Measurements from ENCODE around the gene KCNC4. TPM values are rescaled to one million over a fixed set of nuclear protein-coding genes. Genes with fewer than 3 reads are reported as not detected.

KCNC4 gene
- polyA plus RNA-seq, 1 donor from 2014 or later = 1.8 TPM

DNA sequence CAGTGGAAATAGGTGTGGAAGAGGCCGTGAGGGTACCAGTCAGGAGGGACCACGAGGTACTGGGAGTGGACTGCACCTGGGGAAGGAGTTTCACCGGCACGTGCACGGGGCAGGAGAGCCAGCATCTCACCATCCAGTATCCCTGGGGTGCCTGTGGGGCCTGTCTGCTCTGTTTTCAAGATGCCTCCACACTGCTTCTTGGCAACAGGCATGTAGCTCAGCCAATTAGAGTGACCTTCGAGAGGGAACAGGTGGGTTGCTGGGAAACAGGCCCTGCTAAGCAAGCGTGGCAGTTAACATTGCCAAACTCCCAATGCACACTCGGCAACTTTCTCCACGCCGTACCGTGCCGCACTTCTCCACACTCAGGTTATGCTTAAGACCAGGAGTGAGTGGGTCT, 17.7 kb downstream of the KCNC4 start:
- peaks cover 5% of the 10 kb centered on the region for H3K36me3 Mint-ChIP-seq
- H3K27ac Mint-ChIP-seq = no peak overlapping the region
- no peaks in the 10 kb centered on the region for H3K27me3 Mint-ChIP-seq
- no peaks in the 10 kb centered on the region for H3K9me3 Mint-ChIP-seq
- peaks cover 0 to 2% (median 0%) of the 10 kb centered on the region in 3 donors for H3K4me1 Mint-ChIP-seq
- no peak overlapping the region for H3K4me3 Mint-ChIP-seq

DNA sequence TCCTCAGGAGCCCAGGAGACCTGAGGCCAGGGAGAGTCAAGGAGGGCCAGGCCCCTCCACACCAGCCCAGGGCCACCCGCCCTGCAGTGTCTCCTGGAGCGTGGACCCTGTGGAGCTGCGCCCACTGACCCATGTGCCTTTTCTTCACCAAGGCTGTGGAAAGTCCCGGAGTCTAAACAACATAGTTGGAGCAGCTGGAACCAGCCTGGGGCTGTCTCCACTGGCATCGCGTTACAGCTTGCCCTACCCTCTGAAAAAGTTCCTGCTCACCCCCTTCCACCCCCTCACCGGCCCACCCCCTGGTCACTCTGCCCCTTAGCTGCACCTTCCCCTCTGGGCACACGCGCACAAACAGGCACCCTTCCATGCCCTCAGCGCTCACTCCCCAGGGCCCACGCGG, 18.3 kb downstream of the KCNC4 start:
- Mint-ChIP-seq H3K9me3 (no peaks in the 10 kb centered on the region), H3K27ac (no peak overlapping the region)

DNA sequence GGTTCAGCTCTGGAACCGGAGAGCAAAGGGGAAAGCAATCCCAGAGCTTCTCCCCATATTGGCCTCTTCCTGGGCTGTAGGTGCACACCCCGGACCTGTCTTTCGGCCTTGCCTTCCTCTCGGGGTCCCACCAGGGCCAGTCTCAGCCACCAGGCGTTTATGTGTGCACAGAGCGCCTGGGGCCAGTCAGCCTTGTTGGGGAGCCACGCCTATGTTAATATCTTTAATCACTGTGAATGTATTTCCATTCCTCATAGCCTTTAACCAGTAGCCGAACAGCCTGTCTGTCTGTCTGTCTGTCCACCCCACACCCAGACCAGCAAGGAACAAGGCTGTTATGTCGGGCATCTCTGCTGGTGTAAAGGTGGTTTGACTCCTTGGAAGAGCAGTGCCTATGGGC, 18.8 kb downstream of the KCNC4 start:
- Mint-ChIP-seq H3K36me3 (peaks cover 4% of the 10 kb centered on the region), H3K27ac (no peak overlapping the region), H3K9me3 (no peaks in the 10 kb centered on the region), H3K4me3 (no peak overlapping the region), H3K27me3 (no peaks in the 10 kb centered on the region), H3K4me1 (peaks cover 0 to 2% (median 0%) of the 10 kb centered on the region in 3 donors)

More for the DNA sequence above, 18.3 kb downstream of the KCNC4 start:
- Mint-ChIP-seq H3K4me3 (no peak overlapping the region), H3K36me3 (peaks cover 4% of the 10 kb centered on the region), H3K27me3 (no peaks in the 10 kb centered on the region), H3K4me1 (peaks cover 0 to 2% (median 0%) of the 10 kb centered on the region in 3 donors)

DNA sequence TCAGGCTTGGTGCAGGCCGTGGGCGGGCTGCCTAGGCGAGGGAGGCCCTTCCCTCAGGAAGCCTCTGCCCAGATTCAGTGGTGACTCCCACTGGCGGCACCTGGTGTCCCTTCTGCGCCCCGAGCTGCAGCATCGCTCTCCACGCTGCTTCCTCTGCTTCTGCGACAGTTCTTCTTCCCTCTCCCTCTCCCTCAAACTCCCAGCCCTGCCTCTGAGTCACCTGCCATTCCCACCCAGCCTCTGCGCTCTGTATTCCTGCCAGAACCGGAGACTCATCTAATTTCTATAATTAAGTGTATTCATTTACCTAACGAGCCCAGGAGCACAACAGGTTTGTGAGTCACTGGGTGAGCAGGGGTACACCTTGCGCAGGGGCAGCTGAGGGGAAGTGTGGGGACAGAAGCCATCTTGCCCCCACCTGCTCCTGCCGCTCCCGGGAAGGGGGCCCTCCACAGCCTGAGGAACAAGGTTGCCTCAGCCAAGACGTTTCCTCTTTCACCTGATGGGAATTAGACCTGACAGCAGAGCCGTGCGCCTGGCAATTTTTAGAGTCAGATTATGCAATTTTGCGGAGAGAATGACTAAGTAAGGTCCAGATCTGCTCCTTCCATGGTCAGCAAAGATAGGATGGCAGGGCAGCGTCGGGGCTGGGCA, 19.4 kb downstream of the KCNC4 start:
- Mint-ChIP-seq H3K4me1 (no peaks in the 10 kb centered on the region), H3K27ac (no peak overlapping the region), H3K36me3 (peaks cover 2% of the 10 kb centered on the region), H3K9me3 (no peaks in the 10 kb centered on the region), H3K4me3 (no peak overlapping the region), H3K27me3 (no peaks in the 10 kb centered on the region)

DNA sequence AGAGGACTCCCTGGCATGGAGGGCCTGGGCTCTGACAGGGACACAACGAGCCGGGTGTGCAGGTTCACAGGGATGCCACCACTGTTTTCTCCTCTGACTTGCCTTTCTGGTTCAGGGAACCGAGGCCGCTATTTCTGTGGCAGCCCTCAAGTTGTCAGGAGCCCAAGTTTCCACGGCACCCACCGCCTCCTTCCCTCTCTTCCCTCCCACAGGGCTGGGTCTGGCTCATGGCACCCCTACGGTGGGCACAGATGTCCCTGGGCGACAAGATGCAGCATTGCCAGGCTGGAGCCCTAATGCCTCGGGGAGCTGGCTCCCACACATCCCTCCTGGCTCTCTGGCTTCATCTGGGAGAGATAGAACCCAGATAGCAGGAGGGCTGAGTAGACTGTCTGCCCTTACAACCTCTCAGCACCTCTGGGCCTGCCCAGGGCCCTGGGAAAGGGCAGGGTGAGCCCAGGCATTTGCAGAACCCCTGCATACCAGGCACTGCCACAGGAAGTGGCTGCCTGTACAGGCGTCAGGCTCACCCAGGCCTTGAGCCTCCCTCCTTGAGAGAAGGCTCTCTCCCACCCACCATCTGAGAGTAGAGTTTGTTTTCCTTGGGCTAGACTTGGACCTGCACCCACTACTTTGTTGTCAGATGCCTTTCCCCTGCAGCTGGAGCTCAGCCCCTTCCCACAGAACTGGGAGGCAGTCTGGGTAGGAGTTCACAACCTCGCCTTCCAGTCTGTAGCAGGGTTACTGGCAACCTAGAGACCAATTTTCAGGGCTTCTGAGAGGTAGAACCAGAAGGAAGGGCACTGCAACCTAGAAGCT, 20.5 kb downstream of the KCNC4 start:
- H3K4me1 Mint-ChIP-seq = no peaks in the 10 kb centered on the region
- no peaks in the 10 kb centered on the region for H3K9me3 Mint-ChIP-seq
- H3K27me3 Mint-ChIP-seq = no peaks in the 10 kb centered on the region
- H3K36me3 Mint-ChIP-seq = peaks cover 2% of the 10 kb centered on the region
- no peak overlapping the region for H3K27ac Mint-ChIP-seq
- H3K4me3 Mint-ChIP-seq = no peak overlapping the region

DNA sequence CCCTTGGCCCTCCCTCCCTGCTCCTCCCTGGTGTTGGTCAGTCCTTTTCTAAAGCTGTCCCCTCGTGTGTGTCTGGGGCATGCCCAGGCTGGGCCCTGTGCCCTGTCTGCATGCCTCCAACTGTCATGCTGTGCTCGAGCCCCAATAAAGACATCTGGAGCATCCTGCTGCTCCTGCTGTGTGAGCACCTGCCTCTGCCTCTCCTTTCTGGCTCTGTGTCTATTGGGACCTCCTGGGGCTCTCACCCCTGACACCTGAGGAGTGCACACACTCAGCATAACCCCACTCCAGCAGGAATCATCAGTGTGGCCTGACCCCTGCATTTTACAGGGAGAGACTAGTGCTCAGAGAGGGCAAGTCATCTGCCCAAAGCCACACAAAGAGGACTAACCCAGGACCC, 23.7 kb downstream of the KCNC4 start:
- H3K36me3 Mint-ChIP-seq = peaks cover 2% of the 10 kb centered on the region
- H3K4me1 Mint-ChIP-seq = peaks cover 0 to 8% (median 0%) of the 10 kb centered on the region in 3 donors
- H3K27me3 Mint-ChIP-seq = no peaks in the 10 kb centered on the region
- no peak overlapping the region for H3K4me3 Mint-ChIP-seq
- peak overlapping the region in 1 of 3 donors; percentile 8 for H3K27ac Mint-ChIP-seq
- H3K9me3 Mint-ChIP-seq = no peaks in the 10 kb centered on the region

DNA sequence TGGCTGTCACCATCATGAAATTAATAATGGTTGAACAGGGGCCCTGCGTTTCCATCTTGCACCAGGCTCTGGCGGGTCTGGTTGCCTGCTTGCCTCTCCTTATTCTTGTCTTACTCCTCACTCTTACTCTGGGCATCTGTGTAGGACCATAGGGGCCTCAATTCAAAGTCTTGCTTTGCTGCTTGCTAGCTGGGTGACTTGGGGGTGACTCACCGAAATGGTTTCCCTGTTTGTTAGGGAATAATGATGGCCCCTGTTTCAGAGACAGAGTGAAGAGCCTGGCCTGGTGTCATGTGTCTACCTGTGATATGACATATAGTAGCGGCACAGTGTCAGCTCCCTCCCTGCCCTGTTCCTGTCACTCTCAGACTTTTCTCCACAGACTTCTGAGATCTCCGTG, 24.6 kb downstream of the KCNC4 start:
- Mint-ChIP-seq H3K4me1 (peaks cover 0 to 9% (median under 1%) of the 10 kb centered on the region in 3 donors), H3K27me3 (no peaks in the 10 kb centered on the region), H3K9me3 (no peaks in the 10 kb centered on the region), H3K4me3 (no peak overlapping the region), H3K36me3 (peaks cover 2% of the 10 kb centered on the region), H3K27ac (no peak overlapping the region)

DNA sequence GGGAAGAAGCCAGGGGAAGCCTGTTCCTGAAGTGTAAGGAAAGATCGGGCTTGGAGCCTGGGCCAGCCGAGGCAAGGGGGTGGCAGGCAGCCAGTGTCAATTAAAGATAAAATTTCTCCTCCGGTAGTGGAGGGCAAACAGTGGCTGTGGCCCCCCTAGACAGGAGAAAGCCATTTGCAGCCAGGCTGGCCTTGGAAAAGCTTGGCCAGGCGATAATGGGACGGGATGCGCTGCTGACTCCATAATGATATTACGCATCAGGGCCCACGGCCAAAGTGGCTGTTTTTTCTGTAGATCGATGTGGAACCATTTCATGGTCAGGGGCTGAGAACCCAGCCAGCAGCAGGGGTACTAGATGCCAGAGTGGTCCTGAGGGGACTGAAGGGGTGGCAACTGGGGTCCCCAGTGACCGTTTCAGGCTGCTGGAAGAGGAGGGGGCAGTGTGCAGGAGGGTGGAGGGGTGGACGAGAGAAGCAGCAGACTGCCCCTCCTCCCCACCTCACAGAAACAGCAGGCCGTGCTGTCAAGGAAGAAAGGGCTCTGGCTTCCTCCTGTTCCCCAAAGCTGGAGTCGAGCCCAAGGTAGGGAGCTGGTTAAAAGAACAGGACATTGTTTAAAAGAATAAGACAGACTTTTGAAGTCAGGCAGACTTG, 25.2 kb downstream of the KCNC4 start:
- H3K4me1 Mint-ChIP-seq = peaks cover 0 to 13% (median 4%) of the 10 kb centered on the region in 3 donors
- no peak overlapping the region for H3K4me3 Mint-ChIP-seq
- peaks cover 2% of the 10 kb centered on the region for H3K36me3 Mint-ChIP-seq
- no peaks in the 10 kb centered on the region for H3K27me3 Mint-ChIP-seq
- no peak overlapping the region for H3K27ac Mint-ChIP-seq
- no peaks in the 10 kb centered on the region for H3K9me3 Mint-ChIP-seq

DNA sequence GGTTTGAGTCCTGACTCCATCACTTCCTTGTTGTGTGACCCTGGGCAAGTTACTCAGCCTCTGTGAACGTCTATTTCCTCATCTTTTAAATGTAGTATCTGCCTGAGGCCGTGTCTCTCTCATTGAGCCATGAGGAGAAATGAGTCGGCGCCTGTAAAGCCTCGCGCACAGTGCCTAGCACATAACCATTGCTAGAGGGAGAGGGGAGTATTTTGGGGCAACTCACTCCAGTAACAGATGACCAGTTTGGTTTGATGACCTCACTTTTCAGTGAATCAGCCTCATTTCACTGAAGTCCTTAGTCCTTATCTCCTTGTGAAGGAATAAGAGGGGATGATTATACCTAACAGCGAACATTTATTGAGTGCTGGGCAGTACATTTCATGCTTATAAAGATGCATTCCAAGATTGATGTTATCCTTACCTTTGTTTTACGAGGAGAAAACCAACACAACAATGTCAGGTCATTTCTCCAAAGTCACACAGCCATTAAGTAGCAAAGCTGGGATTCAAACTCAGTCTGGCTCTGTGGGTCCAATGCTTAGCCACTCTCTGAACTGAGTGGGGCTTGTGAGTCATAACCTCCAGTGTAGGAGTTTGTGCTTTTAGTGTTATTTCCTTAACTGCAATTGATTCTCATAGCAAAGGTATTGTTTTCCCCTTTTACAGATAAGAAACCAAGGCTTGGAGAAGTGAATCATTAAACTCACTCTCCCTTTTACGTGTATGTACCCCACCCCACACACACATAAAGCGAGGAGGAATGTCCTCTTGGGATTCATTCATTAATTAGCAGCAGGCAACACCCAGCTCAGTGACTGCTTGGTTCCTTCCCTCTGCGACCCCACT, 25.9 kb downstream of the KCNC4 start:
- Mint-ChIP-seq H3K36me3 (peaks cover 2% of the 10 kb centered on the region), H3K27ac (no peak overlapping the region), H3K27me3 (no peaks in the 10 kb centered on the region), H3K9me3 (no peaks in the 10 kb centered on the region), H3K4me1 (peaks cover 0 to 14% (median 4%) of the 10 kb centered on the region in 3 donors), H3K4me3 (no peak overlapping the region)

DNA sequence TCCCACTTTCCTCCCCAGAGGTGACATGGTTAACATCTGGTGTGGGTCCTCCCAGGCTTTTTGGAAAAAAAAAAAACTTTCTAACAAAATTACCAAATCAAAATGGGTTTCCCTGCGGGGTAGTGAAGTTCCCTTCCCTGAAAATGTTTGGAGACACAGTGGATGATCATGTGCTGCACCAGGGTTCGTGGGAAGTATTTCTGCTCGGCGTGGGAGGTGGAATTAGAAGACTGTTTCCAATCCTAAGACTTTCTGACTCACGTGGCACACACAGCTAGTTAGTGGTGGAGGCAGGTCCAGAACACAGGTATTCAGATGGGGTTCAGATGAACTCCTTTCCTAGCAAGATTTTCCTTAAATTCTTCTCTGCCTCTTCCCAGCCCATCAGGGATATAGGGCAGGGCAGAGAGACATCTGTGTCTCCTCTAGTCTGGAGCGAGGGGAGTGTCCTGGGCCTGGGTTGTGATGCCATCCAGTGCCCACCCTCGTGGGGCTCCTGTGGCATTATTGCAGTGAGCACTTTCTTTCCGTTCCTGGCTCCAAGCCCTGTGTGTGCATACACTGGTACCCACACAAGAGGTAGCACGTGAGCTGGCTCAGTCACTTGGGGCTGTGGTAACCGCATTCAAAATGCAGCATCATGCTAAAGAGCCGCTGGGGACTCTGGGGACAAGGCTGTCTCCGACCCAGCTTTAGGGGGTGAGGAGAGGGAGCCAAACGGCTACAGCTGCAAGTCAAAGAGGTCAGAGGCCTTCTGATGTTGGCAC, 27.5 kb downstream of the KCNC4 start:
- Mint-ChIP-seq H3K27ac (no peak overlapping the region), H3K36me3 (peaks cover 4% of the 10 kb centered on the region)

DNA sequence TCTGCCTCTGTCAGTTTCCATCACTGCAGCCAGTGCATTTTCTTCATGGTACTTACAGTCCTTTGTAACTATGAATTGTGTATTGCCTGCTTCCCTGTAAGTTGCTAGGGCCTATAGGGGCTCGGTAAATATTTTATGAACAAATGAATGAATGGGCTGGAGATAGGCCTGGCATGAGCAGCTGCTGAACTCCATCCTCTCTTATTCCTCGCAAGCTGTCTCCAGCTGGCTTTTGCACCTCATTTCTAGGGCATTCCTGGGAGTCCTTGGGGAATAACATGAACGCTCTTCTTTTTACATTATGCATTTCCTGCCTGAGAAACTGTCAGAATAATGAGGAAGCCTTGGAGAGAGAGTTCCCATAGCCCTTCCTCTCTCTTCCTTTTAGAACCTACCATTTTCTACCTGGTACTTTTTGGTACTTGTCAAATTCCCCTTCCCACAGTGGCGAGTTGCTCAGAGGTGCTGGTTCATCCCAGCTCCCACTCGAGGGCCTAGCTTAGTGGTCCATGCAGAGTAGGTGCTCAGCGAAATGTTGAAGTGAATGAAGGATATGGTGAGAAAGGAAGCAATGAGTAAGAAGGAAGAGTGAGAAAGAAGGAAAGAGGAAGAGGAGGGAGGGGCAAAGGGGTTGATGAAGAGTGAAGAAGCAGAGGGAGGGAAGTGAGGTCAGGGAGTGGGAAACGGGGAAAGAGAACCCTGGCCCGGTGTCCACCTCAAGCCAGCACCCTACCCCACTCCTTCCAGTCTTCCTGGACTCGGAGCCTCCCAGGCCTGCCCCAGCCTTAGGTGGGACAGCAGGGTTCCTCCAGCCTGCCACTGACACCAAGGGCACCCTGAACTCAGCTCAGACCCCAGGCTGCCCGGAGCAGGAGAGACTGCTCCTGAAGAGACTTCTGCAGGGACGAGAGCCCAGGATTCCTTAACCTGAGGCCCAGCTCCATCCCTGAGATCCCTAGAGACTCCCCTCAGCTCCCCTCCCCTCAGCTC, 29.6 kb downstream of the KCNC4 start:
- Mint-ChIP-seq H3K9me3 (no peaks in the 10 kb centered on the region), H3K27ac (no peak overlapping the region), H3K4me3 (no peak overlapping the region), H3K36me3 (peaks cover 4% of the 10 kb centered on the region), H3K4me1 (peaks cover 15 to 30% (median 15%) of the 10 kb centered on the region in 3 donors), H3K27me3 (no peaks in the 10 kb centered on the region)

More for the DNA sequence above, 27.5 kb downstream of the KCNC4 start:
- Mint-ChIP-seq H3K4me3 (no peak overlapping the region), H3K4me1 (peaks cover 3 to 15% (median 6%) of the 10 kb centered on the region in 3 donors), H3K9me3 (no peaks in the 10 kb centered on the region), H3K27me3 (no peaks in the 10 kb centered on the region)

DNA sequence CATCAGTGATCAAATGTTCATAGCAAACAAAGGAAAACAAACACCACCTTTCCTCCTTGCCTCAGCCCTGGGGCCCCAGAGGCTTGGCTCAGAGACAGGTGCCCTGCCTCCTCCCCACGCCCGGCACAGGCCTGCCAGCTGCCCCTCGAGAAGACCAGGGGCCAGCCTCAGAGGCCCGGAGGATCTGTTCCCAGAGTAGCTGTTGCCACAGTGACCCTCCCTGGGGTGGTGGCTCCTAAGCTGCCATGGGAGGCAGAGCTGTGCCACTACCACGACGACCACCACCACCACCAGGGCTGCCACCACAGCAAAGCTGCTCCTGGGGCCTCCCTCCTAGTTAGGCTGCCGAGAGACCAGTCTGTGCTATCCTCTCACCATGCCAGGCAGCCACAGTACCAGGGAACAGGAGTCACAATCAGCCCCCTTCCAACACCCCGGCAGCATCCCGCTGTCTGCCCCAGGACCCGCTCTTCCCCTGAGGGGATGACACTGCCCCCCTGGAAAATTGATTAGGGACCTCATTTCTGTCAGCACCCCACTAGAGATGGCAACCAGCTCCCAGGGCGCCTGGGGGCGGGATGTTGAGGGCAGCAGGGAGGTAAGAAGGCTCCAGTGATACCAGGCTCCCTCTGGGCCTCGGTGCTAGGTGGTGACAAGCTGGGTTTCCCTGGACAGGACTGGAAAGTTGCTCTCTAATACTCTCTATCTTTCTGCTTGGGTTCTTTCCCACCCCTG, 30.5 kb downstream of the KCNC4 start:
- H3K36me3 Mint-ChIP-seq = peaks cover 7% of the 10 kb centered on the region
- peaks cover 15 to 35% (median 15%) of the 10 kb centered on the region in 3 donors for H3K4me1 Mint-ChIP-seq
- no peaks in the 10 kb centered on the region for H3K9me3 Mint-ChIP-seq
- H3K27ac Mint-ChIP-seq = no peak overlapping the region
- no peak overlapping the region for H3K4me3 Mint-ChIP-seq
- peaks cover 2% of the 10 kb centered on the region for H3K27me3 Mint-ChIP-seq

DNA sequence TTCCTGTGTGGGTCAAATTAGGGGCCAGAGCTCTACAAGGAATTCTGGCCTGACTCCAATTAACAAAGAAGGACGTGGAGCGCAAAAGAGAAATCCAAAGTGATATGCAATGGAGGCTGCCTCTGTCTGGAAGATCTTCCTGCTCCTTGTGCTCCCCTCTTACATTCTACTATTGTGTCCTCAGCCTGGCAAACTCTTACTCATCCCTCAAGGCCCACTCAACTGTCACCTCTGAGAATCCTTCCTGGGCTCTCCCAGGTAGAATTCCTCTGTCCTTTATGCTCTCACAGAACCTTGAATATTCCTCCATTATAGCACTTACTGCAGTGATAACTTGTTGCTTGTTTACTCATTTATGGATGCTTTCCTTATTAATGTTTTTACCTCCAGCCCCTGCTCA, 31.4 kb downstream of the KCNC4 start:
- Mint-ChIP-seq H3K9me3 (no peaks in the 10 kb centered on the region), H3K4me1 (peaks cover 15 to 34% (median 15%) of the 10 kb centered on the region in 3 donors), H3K27me3 (peaks cover 2% of the 10 kb centered on the region), H3K36me3 (peaks cover 7% of the 10 kb centered on the region), H3K27ac (no peak overlapping the region), H3K4me3 (no peak overlapping the region)

Data from IgD-negative memory B cell (primary cell).